H9 (cell line): ENCODE results near the gene KTI12. TPM values are rescaled to one million over a fixed set of nuclear protein-coding genes. Genes with fewer than 3 reads are reported as not detected.

Experiments used
- DNase-seq: peaks from one replicate; pipeline ENCODE4 v3.0.0-alpha.2; 2017
- H2AFZ ChIP-seq: one replicate; pipeline ENCODE4 v1.6.1; 2013; ENCODE audit warnings: mild to moderate bottlenecking, low read length, control low read depth, moderate library complexity
- H2AK5ac ChIP-seq: 2 replicates; pipeline ENCODE4 v1.6.1; 2013; ENCODE audit warnings: low read length, control low read depth, mixed read lengths; ENCODE audit not compliant: insufficient read length
- H2BK120ac ChIP-seq: one replicate; pipeline ENCODE4 v1.6.1; 2013; ENCODE audit warnings: low read depth, mild to moderate bottlenecking, low read length, control low read depth, inconsistent platforms; ENCODE audit not compliant: poor library complexity, severe bottlenecking
- H2BK12ac ChIP-seq: 2 replicates; pipeline ENCODE4 v1.6.1; 2013; ENCODE audit warnings: low read length, control low read depth, mixed read lengths, low read depth; ENCODE audit not compliant: insufficient read length
- H2BK15ac ChIP-seq: 2 replicates; pipeline ENCODE4 v1.6.1; 2013; ENCODE audit warnings: low read depth, low read length, control low read depth
- H2BK20ac ChIP-seq: one replicate; pipeline ENCODE4 v1.6.1; 2013; ENCODE audit warnings: low read depth, mild to moderate bottlenecking, low read length, control low read depth, inconsistent platforms; ENCODE audit not compliant: poor library complexity, severe bottlenecking
- H2BK5ac ChIP-seq: 2 replicates; pipeline ENCODE4 v1.6.1; 2013; ENCODE audit warnings: low read length, control low read depth, mixed read lengths; ENCODE audit not compliant: insufficient read length
- H3K14ac ChIP-seq: 2 replicates; pipeline ENCODE4 v1.6.1; 2013; ENCODE audit warnings: low read length, control low read depth; ENCODE audit not compliant: insufficient read depth
- H3K18ac ChIP-seq: 2 replicates; pipeline ENCODE4 v1.6.1; 2013; ENCODE audit warnings: low read depth, mild to moderate bottlenecking, mixed read lengths, low read length, control low read depth; ENCODE audit not compliant: insufficient read length
- H3K23ac ChIP-seq: 2 replicates; pipeline ENCODE4 v1.6.1; 2013; ENCODE audit warnings: low read length, control low read depth, mixed read lengths, low read depth; ENCODE audit not compliant: insufficient read length
- H3K23me2 ChIP-seq: 2 replicates; pipeline ENCODE4 v1.6.1; 2013; ENCODE audit warnings: low read depth, mild to moderate bottlenecking, mixed read lengths, low read length, control low read depth; ENCODE audit not compliant: insufficient read length, poor library complexity, severe bottlenecking
- H3K27ac ChIP-seq: 2 replicates; pipeline ENCODE4 v1.5.1; 2013; ENCODE audit warnings: low read length, control low read depth, mixed read lengths, low read depth; ENCODE audit not compliant: insufficient read length
- H3K27me3 ChIP-seq: 2 replicates; pipeline ENCODE4 v1.6.1; 2013; ENCODE audit warnings: low read length, control low read depth, inconsistent platforms; ENCODE audit not compliant: insufficient read depth
- H3K4ac ChIP-seq: 2 replicates; pipeline ENCODE4 v1.6.1; 2013; ENCODE audit warnings: low read depth, mild to moderate bottlenecking, control low read depth, inconsistent platforms, low read length, moderate library complexity
- H3K4me1 ChIP-seq: 2 replicates; pipeline ENCODE4 v1.6.1; 2013; ENCODE audit warnings: low read length, control low read depth, inconsistent platforms; ENCODE audit not compliant: insufficient read depth
- H3K4me2 ChIP-seq: 2 replicates; pipeline ENCODE4 v1.6.1; 2013; ENCODE audit warnings: low read length, control low read depth, mixed read lengths; ENCODE audit not compliant: insufficient read length, insufficient read depth
- H3K56ac ChIP-seq: 2 replicates; pipeline ENCODE4 v1.6.1; 2013; ENCODE audit warnings: low read depth, mild to moderate bottlenecking, mixed read lengths, low read length, control low read depth; ENCODE audit not compliant: insufficient read length
- H3K79me1 ChIP-seq: 2 replicates; pipeline ENCODE4 v1.6.1; 2013; ENCODE audit warnings: low read depth, mild to moderate bottlenecking, moderate library complexity, low read length, control low read depth, inconsistent platforms; ENCODE audit not compliant: insufficient read depth, poor library complexity, severe bottlenecking
- H3K79me2 ChIP-seq: 2 replicates; pipeline ENCODE4 v1.6.1; 2013; ENCODE audit warnings: low read length, control low read depth, inconsistent platforms; ENCODE audit not compliant: insufficient read depth
- H3K9ac ChIP-seq: 2 replicates; pipeline ENCODE4 v1.6.1; 2013; ENCODE audit warnings: low read length, control low read depth, mixed read lengths; ENCODE audit not compliant: insufficient read length; ENCODE audit errors: extremely low read depth
- H3K9me3 ChIP-seq: one replicate; pipeline ENCODE4 v1.6.1; 2013; ENCODE audit warnings: low read depth, low read length, inconsistent platforms; ENCODE audit not compliant: control insufficient read depth
- H3T11ph ChIP-seq: one replicate; pipeline ENCODE4 v1.6.1; 2013; ENCODE audit warnings: mild to moderate bottlenecking, low read length, control low read depth, inconsistent platforms
- H4K20me1 ChIP-seq: one replicate; pipeline ENCODE4 v1.6.1; 2013; ENCODE audit not compliant: control insufficient read depth, insufficient read length, insufficient read depth
- H4K5ac ChIP-seq: 2 replicates; pipeline ENCODE4 v1.6.1; 2013; ENCODE audit warnings: low read depth, mild to moderate bottlenecking, mixed read lengths, low read length, control low read depth; ENCODE audit not compliant: insufficient read length
- H4K8ac ChIP-seq: replicated peaks from 2 replicates; pipeline ENCODE4 v1.6.1; 2013; ENCODE audit warnings: low read length, control low read depth, mixed read lengths, low read depth; ENCODE audit not compliant: insufficient read length
- H4K91ac ChIP-seq: 2 replicates; pipeline ENCODE4 v1.6.1; 2013; ENCODE audit warnings: low read depth, mild to moderate bottlenecking, moderate library complexity, mixed read lengths, low read length, control low read depth; ENCODE audit not compliant: insufficient read length
- H3K27ac Mint-ChIP-seq, 3 experiments: 2 replicates in 2 of 3; 3 replicates in 1 of 3; pipeline ENCODE4 v1.8.0; 2020 to 2021; ENCODE audit warnings: mixed read lengths in 3 of 3, mild to moderate bottlenecking in 1 of 3, moderate library complexity in 1 of 3
- H3K27me3 Mint-ChIP-seq: 2 replicates; pipeline ENCODE4 v1.8.0; 2021; ENCODE audit warnings: low read depth, mild to moderate bottlenecking, moderate library complexity, mixed read lengths
- H3K36me3 Mint-ChIP-seq, 3 experiments: 2 replicates in 2 of 3; 3 replicates in 1 of 3; pipeline ENCODE4 v1.8.0; 2020 to 2021; ENCODE audit warnings: low read depth in 3 of 3, mixed read lengths in 3 of 3; ENCODE audit not compliant: insufficient read depth in 1 of 3
- H3K4me1 Mint-ChIP-seq, 2 experiments: 2 replicates each; pipeline ENCODE4 v1.8.0; 2020; ENCODE audit warnings: mixed read lengths in 2 of 2
- H3K4me3 Mint-ChIP-seq, 2 experiments: 2 replicates in 1 of 2; 3 replicates in 1 of 2; pipeline ENCODE4 v1.8.0; 2020 to 2021; ENCODE audit warnings: mild to moderate bottlenecking in 2 of 2, mixed read lengths in 2 of 2, moderate library complexity in 1 of 2
- H3K9me3 Mint-ChIP-seq, 2 experiments: 2 replicates in 1 of 2; 3 replicates in 1 of 2; pipeline ENCODE4 v1.8.0; 2020; ENCODE audit warnings: mild to moderate bottlenecking in 2 of 2, mixed read lengths in 2 of 2, moderate library complexity in 1 of 2
- CTCF ChIP-seq: fragments of 200-600 bp; sonication (generic); conservative IDR thresholded peaks from 3 replicates; pipeline ENCODE4 v1.8.0; 2021; ENCODE audit warnings: antibody characterized with exemption, mild to moderate bottlenecking
- WGBS: extraction: QIAGEN DNeasy Blood & Tissue Kit; methylation state at CpG from one replicate; pipeline ENCODE4 v1.1.7; 2013; ENCODE audit warnings: missing lambda C conversion rate, low lambda C conversion rate, mixed read lengths; ENCODE audit not compliant: insufficient read length; ENCODE audit errors: extremely low coverage; 5-methylcytosine and 5-hydroxymethylcytosine counted together
- total RNA-seq: library from RNA; stranded (reverse); gene quantifications from 2 replicates; pipeline ENCODE4 v1.2.1, GENCODE V29; 2021

Gene KTI12
- total RNA-seq, 1 experiment from 2014 or later, result 16.7 TPM

- H4K5ac ChIP-seq, result peak within 1 kb of the TSS; percentile 1
- TF ChIP-seq CTCF, result no peak
- no peak within 1 kb of the TSS for H2BK15ac ChIP-seq
- Mint-ChIP-seq H3K4me1 (peaks cover 25 to 28% of the 10 kb centered on the region in 2 experiments), H3K4me3 (peak within 1 kb of the TSS; percentile 99 to 100), H3K9me3 (no peaks in the 10 kb centered on the region; a peak in 1 of 5 replicates), H3K36me3 (peaks cover 12 to 51% (median 42%) of the 10 kb centered on the region in 3 experiments), H3K27me3 (no peaks in the 10 kb centered on the region), H3K27ac (peak within 1 kb of the TSS; percentile 97 to 99 (median 99))
- H3K79me2 ChIP-seq, result peaks cover 29% of the 10 kb centered on the region; the same call in 1 of the 2 replicates
- no peak within 1 kb of the TSS for H2AFZ ChIP-seq
- no peaks in the 10 kb centered on the region for H3K4me1 ChIP-seq
- no peak within 1 kb of the TSS for H4K8ac ChIP-seq
- H3K18ac ChIP-seq, result peak within 1 kb of the TSS; percentile 94
- no peak within 1 kb of the TSS; the same call in 1 of the 2 replicates for H3K4ac ChIP-seq
- H3K23me2 ChIP-seq, result peaks cover 10% of the 10 kb centered on the region
- H3K27me3 ChIP-seq, result no peaks in the 10 kb centered on the region
- peak within 1 kb of the TSS; percentile 83 for H3K4me2 ChIP-seq
- no peaks in the 10 kb centered on the region for H3K79me1 ChIP-seq
- H2AK5ac ChIP-seq, result no peak within 1 kb of the TSS
- no peaks in the 10 kb centered on the region for H4K20me1 ChIP-seq
- WGBS, result no CpG with 5 or more reads among the region's 45 CpGs
- H3K27ac ChIP-seq, result peak within 1 kb of the TSS; percentile 71
- H3T11ph ChIP-seq, result no peak within 1 kb of the TSS
- H4K91ac ChIP-seq, result peak within 1 kb of the TSS; percentile 0
- H2BK120ac ChIP-seq, result no peak within 1 kb of the TSS
- peak within 1 kb of the TSS; percentile 27 for H3K14ac ChIP-seq
- H2BK20ac ChIP-seq, result no peak within 1 kb of the TSS
- peak; percentile 93 for DNase-seq
- no peak within 1 kb of the TSS for H3K56ac ChIP-seq
- H2BK12ac ChIP-seq, result no peak within 1 kb of the TSS
- H3K9ac ChIP-seq, result peak within 1 kb of the TSS; percentile 93
- no peaks in the 10 kb centered on the region for H3K9me3 ChIP-seq
- peak within 1 kb of the TSS; percentile 42 for H2BK5ac ChIP-seq
- no peak within 1 kb of the TSS for H3K23ac ChIP-seq
These were observed 21.7 kb upstream of the KTI12 start, which contains the start of gene TXNDC12 for GRCh38 chr1:52055066-52055865. TXNDC12 (minus strand) TSS chr1:52055191; CDS start chr1:52055096, 95 bp downstream.
